ENCODE results near the gene KIRREL2. TPM values are rescaled to one million over a fixed set of nuclear protein-coding genes. Genes with fewer than 3 reads are reported as not detected.

KIRREL2 gene
- total RNA-seq, 1 donor from 2014 or later, result not detected

DNA sequence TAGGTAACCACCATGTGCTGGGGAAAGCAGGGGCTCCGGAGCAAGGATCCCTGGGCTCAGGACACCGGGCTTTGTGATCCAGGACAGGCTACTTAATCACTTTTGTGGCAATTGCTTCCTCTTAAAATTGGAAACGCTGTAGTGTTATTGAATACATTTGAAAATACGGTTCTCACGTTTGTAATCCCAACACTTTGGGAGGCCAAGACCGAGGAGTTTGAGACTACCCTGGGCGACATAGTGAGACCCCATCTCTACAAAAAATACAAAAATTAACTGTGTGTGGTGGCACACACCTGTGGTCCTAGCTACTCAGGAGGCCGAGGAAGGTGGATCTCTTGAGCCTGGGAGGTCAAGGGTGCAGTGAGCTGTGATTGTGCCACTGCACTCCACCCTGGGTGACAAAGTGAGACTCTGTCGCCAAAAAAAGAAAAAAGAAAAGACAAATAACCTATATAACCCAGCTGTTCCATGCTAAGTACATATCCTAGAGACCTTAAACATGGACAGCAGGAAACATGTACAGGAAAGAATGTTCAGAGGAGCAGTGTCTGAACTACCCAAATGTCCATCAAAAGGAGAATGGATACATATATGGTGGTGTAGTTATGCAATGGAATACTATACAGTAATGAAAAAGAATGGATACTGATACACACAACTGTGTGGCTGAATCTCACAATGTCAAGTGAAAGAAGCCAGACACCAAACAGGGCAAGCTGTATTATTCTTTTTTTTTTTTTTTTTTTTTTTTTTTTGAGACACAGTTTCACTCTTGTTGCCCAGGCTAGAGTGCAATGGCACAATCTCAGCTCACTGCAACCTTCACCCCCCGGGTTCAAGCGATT is 43.4 kb upstream of the KIRREL2 start:
- intact Hi-C loops (cut with micrococcal nuclease), result no loop called here
- Histone ChIP-seq H3K4me3 (no peak overlapping the region), H3K4me1 (no peaks in the 10 kb centered on the region), H3K9me3 (replicated peaks) (no peaks in the 10 kb centered on the region), H3K27me3 (ENCODE audit: low read depth) (peaks cover 84% of the 10 kb centered on the region), H3K27ac (replicated peaks) (no peak overlapping the region), H3K36me3 (no peaks in the 10 kb centered on the region)
- no peak for TF ChIP-seq CTCF (IDR thresholded peaks at IDR 0.05; ENCODE audit: borderline replicate concordance)
- DNase-seq, result no peak

DNA sequence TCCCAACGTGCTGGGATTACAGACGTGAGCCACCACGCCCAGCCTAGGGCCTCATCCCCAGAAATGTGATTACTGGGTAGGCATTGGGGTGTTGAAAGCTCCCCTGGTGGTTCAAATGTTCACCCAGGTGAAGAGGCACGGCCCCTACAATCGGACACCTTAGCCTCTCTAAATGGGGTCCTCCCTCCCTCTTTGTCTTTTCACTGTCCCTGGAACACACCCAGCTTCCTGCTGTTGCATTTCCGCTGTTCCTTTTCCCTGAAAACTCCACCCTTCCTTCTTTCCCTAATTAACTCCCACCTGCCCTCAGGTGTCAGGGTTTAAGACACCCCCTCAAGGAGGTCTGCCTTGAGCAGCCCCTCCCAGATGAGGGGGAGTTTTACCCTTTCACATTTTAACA is 40.4 kb upstream of the KIRREL2 start:
- Histone ChIP-seq H3K27me3 (ENCODE audit: low read depth) (peaks cover 74% of the 10 kb centered on the region), H3K4me1 (no peaks in the 10 kb centered on the region), H3K36me3 (no peaks in the 10 kb centered on the region), H3K27ac (replicated peaks) (no peak overlapping the region), H3K4me3 (no peak overlapping the region), H3K9me3 (replicated peaks) (no peaks in the 10 kb centered on the region)
- DNase-seq, result no peak
- no peak for TF ChIP-seq CTCF (IDR thresholded peaks at IDR 0.05; ENCODE audit: borderline replicate concordance)
- intact Hi-C loops (cut with micrococcal nuclease), result no loop called here

- no peak for DNase-seq
- no peak overlapping the region for H3K4me3 ChIP-seq
- peaks cover 72% of the 10 kb centered on the region for H3K27me3 ChIP-seq (ENCODE audit: low read depth)
- H3K27ac ChIP-seq (replicated peaks), result no peak overlapping the region
- no peak for TF ChIP-seq CTCF (IDR thresholded peaks at IDR 0.05; ENCODE audit: borderline replicate concordance)
- H3K36me3 ChIP-seq, result no peaks in the 10 kb centered on the region
- intact Hi-C loops (cut with micrococcal nuclease), result no loop called here
- H3K9me3 ChIP-seq (replicated peaks), result no peaks in the 10 kb centered on the region
- H3K4me1 ChIP-seq, result no peaks in the 10 kb centered on the region
Observed at GRCh38 chr19:35816846-35817245, 39.9 kb upstream of the KIRREL2 start.

- Histone ChIP-seq H3K27me3 (ENCODE audit: low read depth) (peaks cover 67% of the 10 kb centered on the region), H3K36me3 (no peaks in the 10 kb centered on the region), H3K9me3 (replicated peaks) (no peaks in the 10 kb centered on the region), H3K27ac (replicated peaks) (no peak overlapping the region), H3K4me3 (no peak overlapping the region), H3K4me1 (no peaks in the 10 kb centered on the region)
- intact Hi-C loops (cut with micrococcal nuclease), result no loop called here
- TF ChIP-seq CTCF (IDR thresholded peaks at IDR 0.05; ENCODE audit: borderline replicate concordance), result no peak
- DNase-seq, result no peak
Observed at GRCh38 chr19:35818445-35818844, 38.3 kb upstream of the KIRREL2 start.

DNA sequence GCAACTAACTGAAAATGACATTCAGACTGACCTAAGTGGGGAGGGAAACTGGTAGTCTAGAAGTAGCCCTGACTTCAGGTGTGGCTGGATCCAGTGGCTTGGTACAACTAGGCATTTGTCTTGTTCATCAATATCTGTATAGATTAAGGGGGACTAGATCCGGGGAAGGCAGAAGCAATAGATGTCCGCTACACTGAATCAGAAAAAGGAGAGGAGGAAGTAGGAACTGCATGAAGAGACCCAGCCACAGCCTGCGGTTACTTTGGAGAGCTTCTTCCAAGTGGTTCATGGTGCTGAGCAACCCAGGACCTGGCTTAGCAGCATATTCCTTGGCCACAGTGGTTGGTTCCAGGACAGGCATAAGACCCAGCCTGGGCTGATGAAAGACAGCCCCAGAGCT is 34.1 kb upstream of the KIRREL2 start:
- no peak for TF ChIP-seq CTCF (IDR thresholded peaks at IDR 0.05; ENCODE audit: borderline replicate concordance)
- intact Hi-C loops (cut with micrococcal nuclease), result no loop called here

More for the DNA sequence above, 34.1 kb upstream of the KIRREL2 start:
- no peak for DNase-seq
- H3K36me3 ChIP-seq, result no peaks in the 10 kb centered on the region
- H3K9me3 ChIP-seq (replicated peaks), result no peaks in the 10 kb centered on the region
- no peak overlapping the region for H3K4me3 ChIP-seq
- no peaks in the 10 kb centered on the region for H3K4me1 ChIP-seq
- H3K27ac ChIP-seq (replicated peaks), result no peak overlapping the region
- H3K27me3 ChIP-seq (ENCODE audit: low read depth), result peaks cover 76% of the 10 kb centered on the region

Measured in left ventricle myocardium inferior (tissue), 1 donor.